ENCODE data around the gene SEC61B. TPM values are rescaled to one million over a fixed set of nuclear protein-coding genes. Genes with fewer than 3 reads are reported as not detected.

SEC61B gene
- total and polyA plus RNA-seq, 9 of the 15 experiments (the other 6 are each of a cell fraction or from before 2014, with no cell fraction given) = 57.8 to 262 (median 172) TPM

DNA sequence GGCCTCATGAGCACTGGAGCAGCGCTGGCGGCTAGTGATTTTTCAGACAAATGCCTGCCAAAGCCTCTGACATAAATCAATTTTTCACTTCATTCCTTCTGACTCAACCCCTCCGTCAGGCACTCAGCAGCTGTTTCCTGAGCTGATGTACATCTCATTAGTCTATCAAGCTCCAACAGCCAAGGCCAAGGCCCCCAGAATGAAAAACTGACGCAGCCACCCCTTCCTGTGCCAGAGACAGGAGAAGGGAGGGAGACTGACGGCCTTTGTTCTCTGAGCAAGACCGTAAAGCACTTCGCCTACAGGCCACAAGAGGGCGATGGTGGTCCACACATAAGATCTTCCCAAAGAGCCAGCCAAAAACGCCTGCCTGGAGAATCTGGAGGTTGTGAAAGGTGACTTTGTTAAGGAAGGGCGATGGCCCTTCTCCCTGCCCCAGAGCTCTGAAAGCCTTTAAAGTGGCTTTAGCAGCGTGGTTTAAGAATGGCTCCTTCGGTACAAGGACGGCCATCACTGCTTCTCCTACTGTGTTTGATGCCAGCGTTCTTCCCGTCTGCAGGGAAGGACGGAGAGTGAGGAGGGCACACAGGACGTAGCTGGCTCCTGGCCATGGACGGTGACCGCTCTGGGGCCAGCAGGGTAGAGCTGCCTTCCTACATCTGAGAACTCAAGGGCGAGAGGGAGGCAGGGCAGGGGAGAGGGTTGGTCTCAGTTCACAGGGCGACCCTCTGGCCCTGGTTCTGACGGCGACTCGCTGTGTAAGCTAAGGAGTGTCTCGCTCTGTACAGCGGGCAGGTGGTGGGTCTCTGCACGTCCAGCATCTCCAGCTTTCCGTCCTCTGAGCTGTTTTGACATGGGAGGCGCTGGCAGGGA, 37.4 kb upstream of the SEC61B start (continued):
- TF ChIP-seq, protein P1, sequence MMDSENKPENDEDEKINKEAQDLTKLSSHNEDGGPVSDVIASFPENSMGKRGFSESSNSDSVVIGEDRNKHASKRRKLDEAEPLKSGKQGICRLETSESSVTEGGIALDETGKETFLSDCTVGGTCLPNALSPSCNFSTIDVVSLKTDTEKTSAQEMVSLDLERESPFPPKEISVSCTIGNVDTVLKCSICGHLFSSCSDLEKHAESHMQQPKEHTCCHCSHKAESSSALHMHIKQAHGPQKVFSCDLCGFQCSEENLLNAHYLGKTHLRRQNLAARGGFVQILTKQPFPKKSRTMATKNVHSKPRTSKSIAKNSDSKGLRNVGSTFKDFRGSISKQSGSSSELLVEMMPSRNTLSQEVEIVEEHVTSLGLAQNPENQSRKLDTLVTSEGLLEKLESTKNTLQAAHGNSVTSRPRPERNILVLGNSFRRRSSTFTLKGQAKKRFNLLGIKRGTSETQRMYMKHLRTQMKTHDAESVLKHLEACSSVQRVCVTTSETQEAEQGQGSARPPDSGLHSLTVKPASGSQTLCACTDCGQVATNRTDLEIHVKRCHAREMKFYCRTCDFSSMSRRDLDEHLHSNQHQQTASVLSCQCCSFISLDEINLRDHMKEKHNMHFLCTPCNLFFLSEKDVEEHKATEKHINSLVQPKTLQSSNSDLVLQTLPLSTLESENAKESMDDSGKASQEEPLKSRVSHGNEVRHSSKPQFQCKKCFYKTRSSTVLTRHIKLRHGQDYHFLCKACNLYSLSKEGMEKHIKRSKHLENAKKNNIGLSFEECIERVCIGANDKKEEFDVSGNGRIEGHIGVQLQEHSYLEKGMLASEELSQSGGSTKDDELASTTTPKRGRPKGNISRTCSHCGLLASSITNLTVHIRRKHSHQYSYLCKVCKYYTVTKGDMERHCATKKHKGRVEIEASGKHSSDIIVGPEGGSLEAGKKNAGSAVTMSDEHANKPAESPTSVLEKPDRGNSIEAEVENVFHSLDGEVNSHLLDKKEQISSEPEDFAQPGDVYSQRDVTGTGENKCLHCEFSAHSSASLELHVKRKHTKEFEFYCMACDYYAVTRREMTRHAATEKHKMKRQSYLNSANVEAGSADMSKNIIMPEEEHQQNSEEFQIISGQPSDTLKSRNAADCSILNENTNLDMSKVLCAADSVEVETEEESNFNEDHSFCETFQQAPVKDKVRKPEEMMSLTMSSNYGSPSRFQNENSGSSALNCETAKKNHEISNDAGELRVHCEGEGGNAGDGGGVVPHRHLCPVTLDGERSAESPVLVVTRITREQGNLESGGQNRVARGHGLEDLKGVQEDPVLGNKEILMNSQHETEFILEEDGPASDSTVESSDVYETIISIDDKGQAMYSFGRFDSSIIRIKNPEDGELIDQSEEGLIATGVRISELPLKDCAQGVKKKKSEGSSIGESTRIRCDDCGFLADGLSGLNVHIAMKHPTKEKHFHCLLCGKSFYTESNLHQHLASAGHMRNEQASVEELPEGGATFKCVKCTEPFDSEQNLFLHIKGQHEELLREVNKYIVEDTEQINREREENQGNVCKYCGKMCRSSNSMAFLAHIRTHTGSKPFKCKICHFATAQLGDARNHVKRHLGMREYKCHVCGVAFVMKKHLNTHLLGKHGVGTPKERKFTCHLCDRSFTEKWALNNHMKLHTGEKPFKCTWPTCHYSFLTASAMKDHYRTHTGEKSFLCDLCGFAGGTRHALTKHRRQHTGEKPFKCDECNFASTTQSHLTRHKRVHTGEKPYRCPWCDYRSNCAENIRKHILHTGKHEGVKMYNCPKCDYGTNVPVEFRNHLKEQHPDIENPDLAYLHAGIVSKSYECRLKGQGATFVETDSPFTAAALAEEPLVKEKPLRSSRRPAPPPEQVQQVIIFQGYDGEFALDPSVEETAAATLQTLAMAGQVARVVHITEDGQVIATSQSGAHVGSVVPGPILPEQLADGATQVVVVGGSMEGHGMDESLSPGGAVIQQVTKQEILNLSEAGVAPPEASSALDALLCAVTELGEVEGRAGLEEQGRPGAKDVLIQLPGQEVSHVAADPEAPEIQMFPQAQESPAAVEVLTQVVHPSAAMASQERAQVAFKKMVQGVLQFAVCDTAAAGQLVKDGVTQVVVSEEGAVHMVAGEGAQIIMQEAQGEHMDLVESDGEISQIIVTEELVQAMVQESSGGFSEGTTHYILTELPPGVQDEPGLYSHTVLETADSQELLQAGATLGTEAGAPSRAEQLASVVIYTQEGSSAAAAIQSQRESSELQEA (IDR thresholded peaks at IDR 0.05; ENCODE audit: low read depth) = no peak
- TF ChIP-seq SMC3 (conservative IDR thresholded peaks at IDR 0.05; ENCODE audit: insufficient read depth, low read depth, low read length) = peak; percentile 76
- TF ChIP-seq CTBP1 (IDR thresholded peaks at IDR 0.05; ENCODE audit: borderline replicate concordance) = peak; percentile 48; the same call in 1 of the 2 replicates
- 0 out of 2 replicates have a peak, but pooled peaks have one; percentile 31 for TF ChIP-seq CREM (IDR thresholded peaks at IDR 0.05; ENCODE audit: low read depth)
- TF ChIP-seq, protein P2, sequence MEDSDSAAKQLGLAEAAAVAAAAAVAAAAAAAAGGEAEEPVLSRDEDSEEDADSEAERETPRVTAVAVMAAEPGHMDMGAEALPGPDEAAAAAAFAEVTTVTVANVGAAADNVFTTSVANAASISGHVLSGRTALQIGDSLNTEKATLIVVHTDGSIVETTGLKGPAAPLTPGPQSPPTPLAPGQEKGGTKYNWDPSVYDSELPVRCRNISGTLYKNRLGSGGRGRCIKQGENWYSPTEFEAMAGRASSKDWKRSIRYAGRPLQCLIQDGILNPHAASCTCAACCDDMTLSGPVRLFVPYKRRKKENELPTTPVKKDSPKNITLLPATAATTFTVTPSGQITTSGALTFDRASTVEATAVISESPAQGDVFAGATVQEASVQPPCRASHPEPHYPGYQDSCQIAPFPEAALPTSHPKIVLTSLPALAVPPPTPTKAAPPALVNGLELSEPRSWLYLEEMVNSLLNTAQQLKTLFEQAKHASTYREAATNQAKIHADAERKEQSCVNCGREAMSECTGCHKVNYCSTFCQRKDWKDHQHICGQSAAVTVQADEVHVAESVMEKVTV (CRISPR knock-in tag; IDR thresholded peaks at IDR 0.05) = peak; percentile 66
- 0 out of 2 replicates have a peak, but pooled peaks have one; percentile 50 for TF ChIP-seq EZH2 (IDR thresholded peaks at IDR 0.05; ENCODE audit: borderline replicate concordance, low read depth, low read length)
- no peak for TF ChIP-seq CHCHD3 (CRISPR knock-in tag; IDR thresholded peaks at IDR 0.05)
- no peak for TF ChIP-seq MNT (conservative IDR thresholded peaks at IDR 0.05)
- TF ChIP-seq TEAD4 (IDR thresholded peaks at IDR 0.05; ENCODE audit: low read length) = no peak
- TF ChIP-seq TEAD4 (CRISPR knock-in tag; IDR thresholded peaks at IDR 0.05; ENCODE audit: borderline replicate concordance) = no peak
- TF ChIP-seq CC2D1A (IDR thresholded peaks at IDR 0.05) = peak; percentile 67
- no peak for TF ChIP-seq ZNF668 (CRISPR knock-in tag; IDR thresholded peaks at IDR 0.05)
- peak; percentile 49 for TF ChIP-seq CEBPB (tag; IDR thresholded peaks at IDR 0.05)
- TF ChIP-seq TBP (optimal IDR thresholded peaks at IDR 0.05; ENCODE audit: low read depth, low read length) = peak; percentile 17
- peak; percentile 40 for TF ChIP-seq MEIS2 (IDR thresholded peaks at IDR 0.05; ENCODE audit: partially characterized antibody)
- no peak for TF ChIP-seq NRF1 (conservative IDR thresholded peaks at IDR 0.05 in 1 of 2, IDR thresholded peaks at IDR 0.05 in 1 of 2)
